SU-DHL-6 (cell line): ENCODE data around the gene CEP104.

Source experiments
- EZH2phosphoT487 ChIP-seq: fragments of 200-600 bp; sonication (generic), shearing (Covaris generic); conservative IDR thresholded peaks from 2 replicates; pipeline ENCODE4 v1.6.1; 2018; ENCODE audit warnings: mild to moderate bottlenecking, antibody characterized with exemption, low read length, moderate library complexity, mixed read lengths
- TF ChIP-seq, protein P1 (sequence below): fragments of 200-600 bp; sonication (generic); IDR thresholded peaks from one replicate; pipeline ENCODE4 v1.5.1; 2017; ENCODE audit warnings: antibody characterized with exemption, mild to moderate bottlenecking, low read length, moderate library complexity; ENCODE audit not compliant: insufficient read depth, poor library complexity, severe bottlenecking

DNA sequence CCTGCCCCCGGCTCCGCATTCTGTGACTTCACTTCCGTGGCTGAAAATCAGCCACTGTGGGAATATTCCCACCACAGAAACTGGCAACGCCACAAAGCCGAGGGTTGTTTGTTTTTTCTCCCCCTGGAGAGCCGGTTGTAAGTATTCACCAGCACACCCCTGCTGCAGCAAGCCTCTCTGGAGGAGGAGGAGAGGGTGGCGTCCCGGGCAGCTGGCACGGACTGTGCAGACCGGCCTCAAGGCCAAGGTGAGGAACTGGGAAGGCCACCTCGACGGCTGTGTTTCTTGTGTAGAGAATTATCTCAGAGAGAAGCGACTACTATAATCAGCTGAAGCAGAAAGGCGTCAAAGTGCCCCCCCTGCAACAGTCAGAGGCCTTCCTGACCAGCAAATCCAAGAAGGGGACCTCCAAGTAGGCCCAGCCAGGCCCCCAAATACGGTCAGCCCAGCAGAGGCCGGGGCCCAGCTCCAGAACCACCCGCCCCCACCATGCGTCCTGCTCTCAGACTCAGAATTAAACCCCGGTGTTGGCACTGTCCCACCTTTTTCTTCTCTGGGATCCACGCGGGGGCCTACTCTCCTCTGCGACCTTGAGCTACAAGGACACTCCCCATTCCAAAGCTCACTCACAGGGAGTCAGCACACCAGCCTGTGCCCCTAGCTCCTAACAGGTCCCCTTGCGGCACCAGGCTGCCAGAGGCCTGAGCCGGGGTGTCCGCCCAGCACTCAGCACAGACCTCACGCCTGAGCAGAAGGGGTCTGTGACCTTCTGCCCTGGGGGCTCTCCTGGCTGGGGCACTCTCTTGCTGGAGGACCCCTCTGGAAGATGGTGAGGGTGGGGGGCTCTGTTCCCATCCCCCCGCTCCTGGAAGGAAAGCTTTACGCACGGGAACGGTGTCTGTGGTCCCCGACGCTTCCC, 85.6 kb downstream of the CEP104 start:
- TF ChIP-seq, protein P1, sequence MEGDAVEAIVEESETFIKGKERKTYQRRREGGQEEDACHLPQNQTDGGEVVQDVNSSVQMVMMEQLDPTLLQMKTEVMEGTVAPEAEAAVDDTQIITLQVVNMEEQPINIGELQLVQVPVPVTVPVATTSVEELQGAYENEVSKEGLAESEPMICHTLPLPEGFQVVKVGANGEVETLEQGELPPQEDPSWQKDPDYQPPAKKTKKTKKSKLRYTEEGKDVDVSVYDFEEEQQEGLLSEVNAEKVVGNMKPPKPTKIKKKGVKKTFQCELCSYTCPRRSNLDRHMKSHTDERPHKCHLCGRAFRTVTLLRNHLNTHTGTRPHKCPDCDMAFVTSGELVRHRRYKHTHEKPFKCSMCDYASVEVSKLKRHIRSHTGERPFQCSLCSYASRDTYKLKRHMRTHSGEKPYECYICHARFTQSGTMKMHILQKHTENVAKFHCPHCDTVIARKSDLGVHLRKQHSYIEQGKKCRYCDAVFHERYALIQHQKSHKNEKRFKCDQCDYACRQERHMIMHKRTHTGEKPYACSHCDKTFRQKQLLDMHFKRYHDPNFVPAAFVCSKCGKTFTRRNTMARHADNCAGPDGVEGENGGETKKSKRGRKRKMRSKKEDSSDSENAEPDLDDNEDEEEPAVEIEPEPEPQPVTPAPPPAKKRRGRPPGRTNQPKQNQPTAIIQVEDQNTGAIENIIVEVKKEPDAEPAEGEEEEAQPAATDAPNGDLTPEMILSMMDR, result no peak
- TF ChIP-seq EZH2phosphoT487, result no peak
